Measurements from ENCODE around the gene ERN1. TPM values are rescaled to one million over a fixed set of nuclear protein-coding genes. Genes with fewer than 3 reads are reported as not detected.

ERN1 gene
- total RNA-seq, 1 experiment from 2014 or later = 13.5 TPM

GRCh38 chr17:64017381-64017980 is 112.5 kb downstream of the ERN1 start:
- Histone ChIP-seq H3F3A (ENCODE audit: low read length, unreplicated experiment) (no peaks in the 10 kb centered on the region), H3K4me3 (ENCODE audit: low read length) (no peak overlapping the region), H2AFZ (ENCODE audit: low read length) (no peak overlapping the region), H3K79me2 (ENCODE audit: low read length) (no peaks in the 10 kb centered on the region), H4K20me1 (ENCODE audit: low read length) (no peaks in the 10 kb centered on the region), H3K27ac (ENCODE audit: low read length) (no peak overlapping the region), H3K4me2 (ENCODE audit: low read length) (no peak overlapping the region), H3K4me1 (ENCODE audit: insufficient read depth, low read length) (no peaks in the 10 kb centered on the region), H3K36me3 (ENCODE audit: low read depth, low read length) (no peaks in the 10 kb centered on the region), H3K27me3 (ENCODE audit: low read length) (no peaks in the 10 kb centered on the region), H3K9me3 (ENCODE audit: low read length) (no peaks in the 10 kb centered on the region), H3K9ac (ENCODE audit: low read length) (no peak overlapping the region), H3K9me2 (replicated peaks; ENCODE audit: low read length) (no peaks in the 10 kb centered on the region)
- TF ChIP-seq CTCF (conservative IDR thresholded peaks at IDR 0.05; ENCODE audit: low read depth, low read length) (peak; percentile 53), EZH2 (IDR thresholded peaks at IDR 0.05; ENCODE audit: low read length, unreplicated experiment) (no peak), EZH2phosphoT487 (IDR thresholded peaks at IDR 0.05; ENCODE audit: borderline replicate concordance, low read length) (no peak)
- BruUV-seq (replicated peaks) = no TSS peak
- intact Hi-C loops (cut with micrococcal nuclease) = loop anchor here (2.0 kb wide), 1 partner anchor 99 kb away; the partner anchor contains the start of gene GH1
- POLR2A ChIA-PET (ENCODE audit: unreplicated experiment) = interaction anchor here (0.6 to 0.7 kb wide), 2 partner anchors 251 to 489 kb away, joined by 3 to 4 read pairs; partner anchors contain the start of gene DDX5
- CTCF ChIA-PET = interaction anchor here (1.5 to 2.1 kb wide), 2 partner anchors 11 to 116 kb away, joined by 6 to 8 read pairs; no protein-coding TSS in a partner anchor
- ATAC-seq = no peak
- DNase-seq = peak; percentile 37

- Histone ChIP-seq H3K27ac (ENCODE audit: low read length) (no peak overlapping the region), H3K4me2 (ENCODE audit: low read length) (no peak overlapping the region), H3K9me3 (ENCODE audit: low read length) (no peaks in the 10 kb centered on the region), H3K36me3 (ENCODE audit: low read depth, low read length) (no peaks in the 10 kb centered on the region), H3K79me2 (ENCODE audit: low read length) (no peaks in the 10 kb centered on the region), H3K27me3 (ENCODE audit: low read length) (no peaks in the 10 kb centered on the region), H4K20me1 (ENCODE audit: low read length) (no peaks in the 10 kb centered on the region), H3K4me1 (ENCODE audit: insufficient read depth, low read length) (no peaks in the 10 kb centered on the region), H3K9ac (ENCODE audit: low read length) (no peak overlapping the region), H2AFZ (ENCODE audit: low read length) (no peak overlapping the region), H3F3A (ENCODE audit: low read length, unreplicated experiment) (no peaks in the 10 kb centered on the region), H3K4me3 (ENCODE audit: low read length) (no peak overlapping the region), H3K9me2 (replicated peaks; ENCODE audit: low read length) (no peaks in the 10 kb centered on the region)
- ChIA-PET POLR2A (ENCODE audit: unreplicated experiment) (interaction anchor here (0.6 kb wide), 1 partner anchor 252 kb away, joined by 4 read pairs; no protein-coding TSS in a partner anchor), CTCF (interaction anchor here (0.5 to 2.1 kb wide), 5 partner anchors 9 to 402 kb away, joined by 3 to 8 read pairs (median 6); no protein-coding TSS in a partner anchor)
- DNase-seq = no peak
- intact Hi-C loops (cut with micrococcal nuclease) = loop anchor here (2.0 kb wide), 1 partner anchor 98 kb away; the partner anchor contains the start of gene GH1
- no TSS peak for BruUV-seq (replicated peaks)
- no peak for ATAC-seq
- TF ChIP-seq EZH2phosphoT487 (IDR thresholded peaks at IDR 0.05; ENCODE audit: borderline replicate concordance, low read length) (no peak), CTCF (conservative IDR thresholded peaks at IDR 0.05; ENCODE audit: low read depth, low read length) (no peak), EZH2 (IDR thresholded peaks at IDR 0.05; ENCODE audit: low read length, unreplicated experiment) (no peak)
Observed at GRCh38 chr17:64016974-64017373, 113.0 kb downstream of the ERN1 start.

All from PC-3 (cell line).